C4-2B (cell line): ENCODE measurements around the gene LYPLA2.

Experiments
- CTCF ChIP-seq: fragments of 450-650 bp; conservative IDR thresholded peaks from 2 replicates; pipeline ENCODE4 v1.5.1; 2017; ENCODE audit warnings: mild to moderate bottlenecking
- ZFX ChIP-seq: fragments of 450-650 bp; IDR thresholded peaks from 2 replicates; pipeline ENCODE4 v1.6.1; 2017

- TF ChIP-seq CTCF (no peak), ZFX (no peak)
Observed at GRCh38 chr1:23827717-23828116, 36.8 kb downstream of the LYPLA2 start.
